ELF-1 (cell line): ENCODE measurements around the gene CARNS1.
"Not testable (repeated sequence)": the region's sequence is repeated elsewhere in the genome, so short reads cannot be mapped to it uniquely, and the experiment has no call there.

Experiments
- DNase-seq: peaks from one replicate; pipeline ENCODE4 v3.0.0-alpha.2; 2016; ENCODE audit warnings: low read depth, low spot score

Gene CARNS1

DNA sequence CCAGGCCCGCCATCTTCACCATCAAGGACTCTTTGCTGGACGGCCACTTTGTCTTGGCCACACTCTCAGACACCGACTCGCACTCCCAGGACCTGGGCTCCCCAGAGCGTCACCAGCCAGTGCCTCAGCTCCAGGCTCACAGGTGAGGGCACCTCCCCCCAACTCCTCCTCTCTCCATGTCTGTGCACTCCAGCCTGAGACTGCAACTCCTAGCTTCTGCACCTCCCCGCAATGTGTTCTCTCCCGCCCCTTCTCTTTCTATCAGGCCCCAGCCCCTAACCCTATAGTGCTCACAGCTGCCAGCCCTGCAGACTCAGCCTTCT, 19.3 kb upstream of the CARNS1 start:
- DNase-seq = no peak

DNA sequence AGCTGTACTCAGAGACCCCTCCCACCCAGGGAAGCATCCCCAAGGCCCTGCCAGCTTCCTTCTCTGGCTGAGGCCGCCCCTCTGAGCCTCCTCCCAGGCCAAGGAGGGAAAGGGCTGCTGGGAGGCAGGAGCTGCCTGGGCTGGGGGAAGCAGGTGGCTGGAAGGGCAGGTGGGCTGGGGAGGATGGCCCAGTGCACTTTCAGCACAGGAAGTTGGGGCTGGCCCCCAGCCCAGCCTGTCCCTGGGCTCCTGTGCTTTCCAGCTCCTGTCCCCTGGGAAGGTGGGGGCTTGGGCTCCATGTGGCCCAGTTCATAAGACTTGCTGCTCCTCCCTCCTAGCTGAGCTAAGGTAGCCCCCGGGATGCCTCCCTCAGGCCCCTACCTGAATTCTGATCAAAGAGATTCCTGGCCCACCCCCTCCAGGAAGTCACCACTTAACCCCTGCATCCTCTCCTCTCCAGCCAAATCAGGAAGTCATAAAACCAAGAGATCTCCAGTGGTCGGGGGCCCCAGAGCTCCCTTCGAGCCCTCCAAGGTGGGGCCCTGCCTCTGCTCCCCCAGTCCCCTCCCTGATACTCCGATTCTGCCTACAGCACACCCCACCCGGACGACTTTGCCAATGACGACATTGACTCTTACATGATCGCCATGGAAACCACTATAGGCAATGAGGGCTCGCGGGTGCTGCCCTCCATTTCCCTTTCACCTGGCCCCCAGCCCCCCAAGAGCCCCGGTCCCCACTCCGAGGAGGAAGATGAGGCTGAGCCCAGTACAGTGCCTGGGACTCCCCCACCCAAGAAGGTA, 18.7 kb upstream of the CARNS1 start:
- DNase-seq = peak; percentile 53

DNA sequence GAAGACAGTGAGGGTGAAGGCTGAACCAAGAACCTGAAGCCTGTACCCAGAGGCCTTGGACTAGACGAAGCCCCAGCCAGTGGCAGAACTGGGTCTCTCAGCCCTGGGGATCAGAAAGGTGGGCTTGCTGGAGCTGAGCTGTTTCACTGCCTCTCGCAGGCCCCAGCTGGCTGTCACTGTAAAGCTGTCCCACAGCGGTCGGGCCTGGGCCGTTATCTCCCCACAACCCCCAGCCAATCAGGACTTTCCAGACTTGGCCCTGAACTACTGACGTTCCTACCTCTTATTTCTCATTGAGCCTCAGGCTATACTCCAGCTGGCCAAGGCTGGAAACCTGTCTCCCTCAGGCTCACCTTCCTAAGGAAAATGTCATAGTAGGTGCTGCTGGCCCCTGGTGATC, 17.9 kb upstream of the CARNS1 start:
- DNase-seq = no peak

DNA sequence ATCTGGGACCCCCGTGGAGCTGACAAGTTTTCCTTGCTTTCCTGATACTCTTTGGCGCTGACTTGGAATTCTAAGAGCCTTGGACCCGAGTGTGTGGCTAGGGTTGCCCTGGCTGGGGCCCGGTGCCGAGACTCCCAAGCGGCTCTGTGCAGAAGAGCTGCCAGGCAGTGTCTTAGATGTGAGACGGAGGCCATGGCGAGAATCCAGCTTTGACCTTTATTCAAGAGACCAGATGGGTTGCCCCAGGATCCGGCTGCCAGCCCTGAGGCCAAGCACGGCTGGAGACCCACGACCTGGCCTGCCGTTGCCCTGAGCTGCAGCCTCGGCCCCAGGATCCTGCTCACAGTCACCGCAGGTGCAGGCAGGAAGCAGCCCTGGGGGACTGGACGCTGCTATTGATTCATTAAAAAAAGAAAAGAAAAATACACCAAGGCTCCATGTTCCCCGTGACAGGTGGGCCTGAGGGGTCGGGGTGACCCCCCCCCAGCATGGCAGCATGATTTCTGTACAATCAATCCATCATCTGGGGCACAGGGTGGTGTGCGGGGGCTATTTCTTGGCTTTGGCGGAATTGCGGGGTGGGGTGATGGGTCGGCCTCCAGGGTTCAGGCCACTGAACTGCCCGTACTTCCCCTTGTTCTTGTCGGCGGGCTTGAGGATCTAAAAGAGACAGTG, 17.4 kb upstream of the CARNS1 start:
- DNase-seq = no peak

DNA sequence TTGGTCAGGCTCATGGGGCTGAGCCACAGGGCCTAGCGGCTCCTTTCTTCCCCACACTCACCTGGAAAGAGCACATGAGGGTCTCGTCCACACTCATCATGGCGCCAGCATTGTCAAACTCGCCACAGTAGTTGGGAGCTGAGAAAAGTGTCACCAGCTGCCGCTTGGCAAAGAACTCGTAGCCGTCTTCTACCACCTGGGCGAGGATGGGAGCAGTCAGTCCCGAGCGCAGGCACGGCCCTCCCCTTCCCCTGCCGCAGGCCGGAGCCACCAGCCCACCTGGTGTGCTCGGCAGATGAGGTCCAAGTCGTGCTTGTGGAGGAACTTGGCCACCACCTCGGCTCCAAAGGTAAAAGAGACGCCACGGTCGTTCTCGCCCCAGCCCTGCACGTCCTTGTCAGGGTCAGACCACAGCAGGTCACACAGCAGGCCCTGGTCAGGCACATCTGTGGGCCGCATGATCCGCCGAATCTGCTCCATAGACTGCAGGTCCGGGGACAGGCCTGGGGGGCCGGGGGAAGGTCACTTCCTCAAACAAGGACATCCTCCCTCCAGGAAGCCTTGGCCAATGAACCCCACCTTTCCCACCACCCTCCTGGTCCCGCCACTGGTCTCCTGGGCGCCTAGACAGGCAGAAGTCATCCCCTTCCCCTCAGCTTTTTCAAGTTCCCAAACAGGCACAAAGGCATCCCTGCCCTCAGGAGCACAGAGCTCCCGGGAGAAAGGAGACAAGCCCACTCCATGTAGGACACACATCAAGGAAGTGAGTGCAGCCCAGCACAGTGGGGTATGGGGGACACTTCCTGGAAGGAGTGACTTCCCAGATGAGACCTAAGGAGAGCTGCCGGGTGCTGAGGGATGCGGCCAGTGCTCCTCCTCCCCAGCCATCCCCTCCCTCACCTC, 16.6 kb upstream of the CARNS1 start:
- DNase-seq = no peak

DNA sequence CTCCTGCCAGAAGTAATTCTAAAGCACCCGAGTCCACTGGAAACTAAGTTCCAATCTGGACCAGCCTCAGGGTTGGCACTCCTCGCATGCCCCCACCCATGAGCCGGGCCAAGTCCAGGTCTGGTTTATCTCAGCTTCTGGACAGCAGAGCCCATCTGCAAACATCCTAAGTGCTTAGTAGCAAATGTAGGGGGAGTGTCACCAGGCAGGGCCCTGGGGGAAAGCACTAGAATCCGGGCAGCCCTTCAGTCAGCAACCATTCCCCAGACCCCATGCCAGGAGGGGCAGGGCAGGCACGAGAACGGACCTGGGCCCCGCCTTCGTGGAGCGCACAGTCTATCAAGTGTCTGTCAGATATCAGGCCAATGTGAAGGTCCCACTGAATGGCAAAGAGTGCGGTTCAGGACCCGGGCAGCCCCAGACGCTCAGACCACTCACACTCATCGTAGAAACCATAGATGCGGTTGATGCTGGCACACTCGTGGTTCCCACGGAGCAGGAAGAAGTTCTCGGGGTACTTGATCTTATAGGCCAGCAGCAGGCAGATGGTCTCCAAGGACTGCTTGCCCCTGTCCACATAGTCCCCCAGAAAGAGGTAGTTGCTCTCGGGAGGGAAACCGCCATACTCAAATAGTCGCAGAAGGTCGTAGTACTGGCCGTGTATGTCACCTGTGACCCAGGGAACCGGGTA, 15.1 kb upstream of the CARNS1 start:
- peak; percentile 58 for DNase-seq

DNA sequence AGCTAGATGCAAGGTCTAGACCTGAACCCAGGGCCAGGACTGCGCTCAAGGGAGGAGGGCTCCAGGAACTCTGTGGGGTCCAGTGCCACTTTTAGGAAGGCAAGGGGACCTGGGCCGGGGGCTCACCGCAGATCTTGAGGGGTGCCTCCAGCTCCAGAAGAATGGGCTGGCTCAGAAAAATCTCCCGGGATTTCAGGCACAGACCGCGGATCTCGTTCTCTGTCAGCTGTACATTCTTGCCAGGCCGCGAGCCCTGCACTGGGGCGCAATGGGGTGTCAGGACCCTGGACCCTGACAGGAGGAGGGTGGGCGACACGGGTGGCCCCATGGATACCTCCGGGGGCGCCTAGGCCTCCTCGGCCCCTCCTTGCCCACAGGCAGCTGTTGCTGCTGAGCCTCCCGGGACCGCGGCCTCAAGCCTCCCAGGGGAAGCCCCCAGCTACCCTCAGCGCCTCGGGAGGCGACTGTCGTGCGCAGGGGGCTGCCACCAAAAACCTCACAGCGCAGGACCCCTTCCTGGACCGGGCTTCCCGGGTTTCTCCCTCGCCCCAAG, 14.5 kb upstream of the CARNS1 start:
- no peak for DNase-seq

DNA sequence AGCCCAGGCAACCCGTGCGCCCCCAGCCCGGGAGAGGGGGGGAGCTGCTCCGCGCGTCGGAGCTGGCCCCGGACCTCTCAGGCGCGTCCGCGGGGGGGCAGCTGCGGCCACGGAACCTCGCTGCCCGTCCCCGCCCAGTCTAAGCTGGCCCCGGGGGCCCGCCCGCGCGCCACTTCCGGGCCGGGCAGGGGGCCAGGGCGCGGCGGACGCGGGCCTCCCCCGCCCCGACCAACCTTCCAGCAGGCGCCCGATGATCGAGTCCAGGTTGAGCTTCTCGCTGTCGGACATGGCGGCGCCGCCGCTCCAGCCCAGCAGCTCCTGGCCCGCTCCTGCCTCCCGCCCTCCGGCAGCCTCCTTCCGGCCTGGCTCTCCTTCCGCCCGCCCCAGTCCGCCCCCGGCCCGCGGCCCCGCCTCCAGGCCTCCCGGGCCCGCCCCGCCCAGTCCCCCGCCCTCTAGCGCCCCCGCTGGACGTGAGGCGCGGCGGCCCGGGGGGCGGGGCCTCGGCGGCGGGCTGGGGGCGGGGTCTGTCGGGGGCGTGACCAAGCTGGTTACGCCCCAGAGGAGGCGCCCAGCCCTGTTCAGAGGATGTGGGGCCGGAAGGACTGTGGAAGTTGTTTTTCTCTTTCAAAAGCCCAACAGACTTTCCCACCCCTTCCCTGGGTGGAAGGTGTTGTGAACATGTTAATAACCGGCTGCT, 13.8 kb upstream of the CARNS1 start, which contains the start of gene PPP1CA:
TSS of gene PPP1CA (minus strand) at position 364 of the 697 bp plus-strand sequence. CDS start at position 288, 76 bp downstream.
- DNase-seq = peak; percentile 75

DNA sequence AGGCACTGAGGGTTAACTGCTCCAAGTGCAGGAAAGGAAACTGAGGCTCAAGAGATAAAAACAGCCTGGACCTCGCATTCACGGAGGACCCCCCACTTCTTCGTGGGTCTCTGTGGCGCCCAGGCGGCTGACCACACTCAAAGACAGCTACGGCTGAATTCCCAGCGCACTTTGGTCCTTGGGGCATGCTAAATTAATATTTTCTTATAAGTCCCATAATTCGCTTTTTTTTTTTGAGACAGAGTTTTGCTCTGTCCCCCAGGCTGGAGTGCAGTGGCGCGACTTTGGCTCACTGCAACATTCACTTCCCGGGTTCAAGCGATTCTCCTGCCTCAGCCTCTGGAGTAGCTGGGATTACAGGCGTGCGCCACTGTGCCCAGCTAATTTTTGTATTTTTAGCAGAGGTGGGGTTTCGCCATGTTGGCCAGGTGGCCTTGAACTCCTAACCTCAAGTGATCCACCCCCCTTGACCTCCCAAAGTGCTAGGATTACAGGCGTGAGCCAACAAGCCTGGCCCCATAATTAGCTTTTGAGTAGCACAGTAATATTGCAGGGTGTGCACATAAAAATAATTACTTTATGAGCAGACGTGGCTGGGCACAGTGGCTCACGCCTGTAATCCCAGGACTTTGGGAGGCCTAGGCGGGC, 13.2 kb upstream of the CARNS1 start:
- not testable (repeated sequence) for DNase-seq

DNA sequence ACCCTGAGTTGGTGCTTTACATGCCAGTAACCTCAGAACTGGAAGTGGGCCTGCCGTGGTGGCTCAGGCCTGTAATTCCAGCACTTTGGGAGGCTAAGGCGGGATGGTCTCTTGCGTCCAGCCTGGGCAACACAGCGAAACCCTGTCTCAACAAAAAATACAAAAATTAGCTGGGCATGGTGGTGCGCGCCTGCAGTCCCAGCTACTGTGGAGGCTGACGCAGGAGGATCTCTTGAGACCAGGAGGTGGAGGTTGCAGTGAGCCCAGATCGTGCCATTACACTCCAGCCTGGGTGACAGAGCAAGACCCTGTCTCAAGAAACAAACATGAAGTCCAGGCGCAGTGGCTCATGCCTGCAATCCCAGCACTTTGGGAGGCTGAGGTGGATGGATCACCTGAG, 12.4 kb upstream of the CARNS1 start:
- DNase-seq = not testable (repeated sequence)

DNA sequence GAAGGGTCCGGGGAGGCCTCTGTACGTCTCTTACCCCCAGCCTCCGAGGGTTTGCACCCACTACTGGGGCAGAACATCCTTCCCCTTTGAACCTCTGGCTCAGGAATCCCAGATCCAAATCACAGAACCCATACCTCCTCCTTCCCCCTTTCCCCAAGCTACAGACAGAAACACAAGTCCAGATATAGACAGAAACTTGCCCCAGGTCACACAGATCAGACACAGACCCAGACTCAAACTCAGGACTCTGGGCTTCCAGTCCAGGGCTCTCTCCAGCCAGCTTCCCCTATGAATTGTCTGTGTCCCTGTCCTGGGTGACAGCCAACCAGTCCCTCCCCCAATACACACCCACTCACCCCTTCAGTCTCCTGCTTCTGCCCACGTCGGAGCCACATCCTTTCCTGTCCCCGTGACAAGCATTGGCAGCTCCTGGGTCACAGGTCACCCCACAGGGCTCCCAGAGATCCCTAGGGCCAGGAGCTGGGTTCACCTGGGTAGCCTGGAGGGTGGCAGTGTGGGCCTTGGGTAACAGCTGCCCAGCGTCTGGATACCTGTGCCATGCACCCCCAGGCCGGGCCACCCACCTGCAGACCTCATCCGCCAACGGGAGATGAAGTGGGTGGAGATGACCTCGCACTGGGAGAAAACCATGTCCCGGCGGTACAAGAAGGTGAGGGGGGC, 10.8 kb upstream of the CARNS1 start:
- DNase-seq = no peak

DNA sequence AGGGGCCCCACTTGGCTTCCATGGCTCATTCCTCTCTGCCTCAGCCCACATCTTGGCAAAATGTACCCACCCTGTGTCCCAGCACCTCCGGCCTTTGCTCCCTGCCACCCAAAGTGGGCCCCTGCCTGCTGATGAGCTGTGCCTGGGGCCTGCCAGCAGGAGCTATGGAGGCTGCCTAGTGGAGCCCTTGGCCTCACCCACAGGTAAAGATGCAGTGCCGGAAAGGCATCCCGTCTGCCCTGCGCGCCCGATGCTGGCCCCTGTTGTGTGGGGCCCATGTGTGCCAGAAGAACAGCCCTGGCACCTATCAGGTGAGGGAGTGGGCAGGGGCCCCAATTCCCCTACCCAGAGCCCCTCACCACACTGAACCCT, 10.3 kb upstream of the CARNS1 start:
- DNase-seq = no peak

DNA sequence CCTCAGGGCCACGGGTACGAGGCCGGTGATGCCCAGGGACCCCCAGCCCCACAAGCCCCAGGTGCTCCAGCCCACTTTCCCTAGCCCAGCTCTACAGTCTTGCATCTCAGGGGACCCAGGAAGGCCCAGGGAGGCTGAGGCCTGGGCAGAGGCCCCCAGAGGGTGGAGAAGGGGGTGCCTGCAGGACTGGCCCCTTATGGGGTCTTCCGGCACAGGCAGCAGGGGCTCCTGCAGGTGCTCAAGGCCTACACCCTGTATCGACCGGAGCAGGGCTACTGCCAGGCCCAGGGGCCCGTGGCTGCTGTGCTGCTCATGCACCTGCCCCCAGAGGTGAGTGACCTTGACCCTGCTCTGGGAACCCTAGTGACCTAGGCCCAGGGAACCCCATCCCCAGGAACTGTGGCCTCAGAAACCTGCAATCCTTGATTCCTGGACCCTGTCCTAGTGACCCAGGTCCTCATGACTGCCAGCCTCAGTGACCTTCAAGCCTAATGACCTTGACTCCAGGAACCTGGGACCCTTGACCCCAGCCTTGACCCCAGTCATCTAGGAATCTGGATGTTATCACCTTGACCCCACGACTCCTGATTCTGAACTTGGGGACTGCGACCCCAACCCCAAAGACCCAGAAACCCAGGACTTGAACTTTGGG, 9.7 kb upstream of the CARNS1 start:
- DNase-seq = no peak

DNA sequence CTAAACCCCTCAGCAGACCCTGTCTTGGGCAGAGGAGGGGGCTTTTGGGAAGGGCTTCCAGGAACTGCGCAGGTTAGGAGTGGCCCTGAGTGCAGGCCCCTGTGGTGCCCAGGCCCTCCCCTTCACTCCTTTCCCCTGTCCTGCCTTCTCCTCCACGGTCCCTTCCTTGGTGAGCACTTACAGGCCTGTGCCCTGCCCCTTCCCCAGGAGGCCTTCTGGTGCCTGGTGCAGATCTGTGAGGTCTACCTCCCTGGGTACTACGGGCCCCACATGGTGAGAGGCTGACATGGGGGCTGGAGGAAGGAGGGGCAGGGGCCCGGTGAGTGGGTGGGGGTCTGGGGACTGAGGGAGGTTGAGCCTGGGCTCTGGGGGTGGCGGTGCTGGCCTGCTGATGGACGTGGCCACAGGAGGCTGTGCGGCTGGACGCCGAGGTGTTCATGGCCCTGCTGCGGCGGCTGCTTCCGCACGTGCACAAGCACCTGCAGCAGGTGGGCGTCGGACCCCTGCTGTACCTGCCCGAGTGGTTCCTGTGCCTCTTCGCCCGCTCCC, 9.0 kb upstream of the CARNS1 start:
- no peak for DNase-seq

DNA sequence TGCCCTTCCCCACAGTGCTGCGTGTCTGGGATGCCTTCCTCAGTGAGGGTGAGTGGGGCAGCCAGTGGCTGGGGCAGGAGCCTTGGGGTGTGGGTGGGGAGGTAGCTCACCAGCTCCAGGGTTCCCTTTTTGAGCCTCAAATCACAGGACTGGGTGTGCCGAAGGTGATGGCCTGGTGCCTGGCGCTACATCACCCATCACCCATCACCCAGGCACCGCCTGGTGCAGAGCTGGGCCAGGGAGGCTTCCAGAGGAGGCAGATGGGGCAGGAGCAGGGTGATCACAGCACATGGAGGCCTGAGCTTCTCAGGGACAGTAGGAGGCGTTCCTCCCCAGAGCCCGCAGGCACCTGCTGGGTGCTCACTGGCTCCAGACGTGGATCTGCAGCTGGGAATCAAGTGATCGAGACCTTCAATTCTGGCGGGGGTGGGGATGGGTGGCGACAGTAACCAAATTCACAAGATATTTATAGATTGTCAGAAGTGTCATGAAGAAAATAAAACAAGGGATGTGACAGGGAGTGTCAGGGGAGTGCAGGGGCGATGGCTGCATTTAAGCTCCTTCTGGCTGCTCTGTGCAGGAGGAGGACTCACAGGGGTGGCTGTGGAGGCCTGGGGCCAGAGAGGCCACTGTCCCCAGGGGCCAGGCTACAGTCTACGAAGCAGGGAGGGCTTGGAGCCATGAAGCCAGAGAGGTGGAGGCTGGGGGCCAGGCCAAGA, 8.3 kb upstream of the CARNS1 start:
- DNase-seq = no peak

DNA sequence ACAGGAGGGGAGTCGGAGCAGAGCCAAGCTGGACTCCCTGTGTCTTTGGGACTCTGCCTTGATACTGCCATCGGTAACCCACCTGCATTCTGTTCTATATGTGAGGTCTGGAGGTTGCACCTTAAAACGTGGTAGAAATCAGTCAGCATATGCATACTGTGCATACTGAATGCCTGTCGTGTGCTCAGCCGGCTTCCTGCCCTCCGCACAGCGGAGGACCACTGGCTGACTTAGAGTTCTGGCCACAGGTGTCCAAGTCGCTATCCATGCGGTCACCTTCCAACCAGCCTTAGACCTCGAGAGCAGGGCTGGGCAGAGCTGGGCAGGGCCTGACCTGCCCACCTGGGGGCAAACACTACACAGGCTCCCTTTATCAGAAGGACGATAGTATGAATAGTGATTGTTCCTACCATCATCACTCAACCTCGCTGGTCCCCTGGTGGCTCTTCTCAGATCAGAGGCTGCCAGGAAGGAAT, 7.8 kb upstream of the CARNS1 start:
- DNase-seq = no peak

DNA sequence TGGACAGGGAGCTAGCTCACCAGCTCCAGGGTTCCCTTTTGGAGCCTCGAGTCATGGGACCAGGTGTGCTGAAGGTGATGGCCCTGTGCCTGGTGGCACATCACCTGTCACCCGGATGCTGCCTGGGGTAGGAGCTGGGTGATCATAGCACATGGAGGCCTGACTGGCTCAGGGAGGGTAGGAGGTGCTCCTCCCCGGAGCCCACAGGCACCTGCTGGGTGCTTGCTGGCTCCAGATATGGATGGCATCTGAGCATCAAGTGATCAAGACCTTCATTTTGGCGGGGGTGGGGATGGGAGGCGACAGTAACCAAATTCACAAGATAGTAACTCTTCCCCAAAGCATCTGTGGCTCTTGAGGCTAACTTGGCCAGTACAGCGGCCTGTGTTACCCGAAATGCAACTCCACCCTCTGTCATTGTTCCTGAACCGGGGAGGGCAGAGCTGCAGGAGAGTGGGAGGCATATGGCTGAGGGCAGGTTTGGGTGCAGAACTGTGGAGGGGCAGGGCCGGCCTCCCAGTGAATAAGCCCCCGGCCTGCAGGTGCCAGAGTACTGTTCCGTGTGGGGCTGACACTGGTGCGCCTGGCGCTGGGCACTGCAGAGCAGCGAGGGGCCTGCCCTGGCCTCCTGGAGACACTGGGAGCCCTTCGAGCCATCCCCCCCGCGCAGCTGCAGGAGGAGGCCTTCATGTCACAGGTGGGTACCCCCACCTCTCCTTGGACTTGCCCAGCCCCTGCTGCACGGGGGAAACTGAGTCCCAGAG, 6.9 kb upstream of the CARNS1 start:
- no peak for DNase-seq
